Measurements from ENCODE around the gene THBS2. TPM values are rescaled to one million over a fixed set of nuclear protein-coding genes. Genes with fewer than 3 reads are reported as not detected.

Gene THBS2
- total RNA-seq, 1 donor from 2014 or later: 709 TPM

- Histone ChIP-seq H3K9me3 (no peaks in the 10 kb centered on the region), H3K36me3 (peaks cover 30 to 33% of the 10 kb centered on the region in 2 donors), H3K27me3 (no peaks in the 10 kb centered on the region), H3K27ac (peak overlapping the region; percentile 63 to 71), H3K4me1 (peaks cover 0 to 22% of the 10 kb centered on the region in 2 donors), H3K4me3 (peak overlapping the region; percentile 32 to 82)
- TF ChIP-seq CTCF (IDR thresholded peaks at IDR 0.05): no peak
- intact Hi-C loops (cut with DNase I): loop anchor here (5.0 to 10.0 kb wide), 6 partner anchors 39 to 357 kb away; no protein-coding TSS in a partner anchor
- peak in 1 of 2 donors; percentile 70 for DNase-seq (ENCODE audit: low spot score in 2 of 2)
Measured at GRCh38 chr6:169251371-169251802, 2.3 kb downstream of the THBS2 start.

- intact Hi-C loops (cut with DNase I): loop anchor here (5.0 to 10.0 kb wide), 6 partner anchors 38 to 356 kb away; no protein-coding TSS in a partner anchor
- Histone ChIP-seq H3K4me1 (peaks cover 0 to 25% of the 10 kb centered on the region in 2 donors), H3K27ac (peak overlapping the region; percentile 63 to 71), H3K4me3 (peak overlapping the region; percentile 32 to 82), H3K9me3 (no peaks in the 10 kb centered on the region), H3K27me3 (no peaks in the 10 kb centered on the region), H3K36me3 (peaks cover 32 to 38% of the 10 kb centered on the region in 2 donors)
- TF ChIP-seq CTCF (IDR thresholded peaks at IDR 0.05): no peak
- peak in 1 of 2 donors; percentile 80 for DNase-seq (ENCODE audit: low spot score in 2 of 2)
Measured at GRCh38 chr6:169250660-169251059, 3.0 kb downstream of the THBS2 start.

GRCh38 chr6:169249057-169249456, 4.6 kb downstream of the THBS2 start:
- intact Hi-C loops (cut with DNase I): no loop called here
- no peaks in the 10 kb centered on the region for H3K27me3 ChIP-seq

GRCh38 chr6:169248521-169248971, 5.1 kb downstream of the THBS2 start:
- no peaks in the 10 kb centered on the region for H3K27me3 ChIP-seq
- no peaks in the 10 kb centered on the region for H3K9me3 ChIP-seq
- peak overlapping the region in 1 of 2 donors; percentile 2 for H3K4me3 ChIP-seq
- H3K4me1 ChIP-seq: peaks cover 0 to 22% of the 10 kb centered on the region in 2 donors
- H3K36me3 ChIP-seq: peaks cover 45 to 57% of the 10 kb centered on the region in 2 donors
- peak in 1 of 2 donors; percentile 62 for DNase-seq (ENCODE audit: low spot score in 2 of 2)
- no peak for TF ChIP-seq CTCF (IDR thresholded peaks at IDR 0.05)
- peak overlapping the region in 1 of 2 donors; percentile 63 for H3K27ac ChIP-seq
- intact Hi-C loops (cut with DNase I): no loop called here

More at GRCh38 chr6:169249057-169249456, 4.6 kb downstream of the THBS2 start:
- peak overlapping the region in 1 of 2 donors; percentile 63 for H3K27ac ChIP-seq
- peak overlapping the region in 1 of 2 donors; percentile 82 for H3K4me3 ChIP-seq
- no peaks in the 10 kb centered on the region for H3K9me3 ChIP-seq
- TF ChIP-seq CTCF (IDR thresholded peaks at IDR 0.05): no peak
- peak in 1 of 2 donors; percentile 61 for DNase-seq (ENCODE audit: low spot score in 2 of 2)
- H3K4me1 ChIP-seq: peaks cover 0 to 22% of the 10 kb centered on the region in 2 donors
- peaks cover 45 to 52% of the 10 kb centered on the region in 2 donors for H3K36me3 ChIP-seq

- TF ChIP-seq CTCF (IDR thresholded peaks at IDR 0.05): no peak
- Histone ChIP-seq H3K4me3 (peak overlapping the region in 1 of 2 donors; percentile 2), H3K27ac (no peak overlapping the region), H3K27me3 (no peaks in the 10 kb centered on the region), H3K9me3 (no peaks in the 10 kb centered on the region), H3K4me1 (peaks cover 0 to 22% of the 10 kb centered on the region in 2 donors), H3K36me3 (peaks cover 45 to 57% of the 10 kb centered on the region in 2 donors)
- intact Hi-C loops (cut with DNase I): no loop called here
- no peak for DNase-seq (ENCODE audit: low spot score in 2 of 2)
Measured at GRCh38 chr6:169247991-169248390, 5.7 kb downstream of the THBS2 start.
